H4 (cell line): ENCODE measurements around the gene TMEM184B. TPM values are rescaled to one million over a fixed set of nuclear protein-coding genes. Genes with fewer than 3 reads are reported as not detected.

Experiments used
- DNase-seq: peaks from one replicate; pipeline ENCODE4 v3.0.0-alpha.2; 2015; ENCODE audit warnings: low spot score
- total RNA-seq: library from RNA; depleted of rRNA; stranded (reverse); fragments of >200 nt; shearing (Covaris generic); gene quantifications from 2 replicates; pipeline ENCODE4 v1.2.3, GENCODE V29; 2014

TMEM184B gene
- total RNA-seq, 1 experiment from 2014 or later = 62.1 TPM

GRCh38 chr22:38205261-38206128 is 67.3 kb downstream of the TMEM184B start:
- no peak for DNase-seq

GRCh38 chr22:38204784-38205183 is 68.0 kb downstream of the TMEM184B start:
- no peak for DNase-seq

- no peak for DNase-seq
These were observed 68.8 kb downstream of the TMEM184B start for GRCh38 chr22:38203855-38204514.

GRCh38 chr22:38203090-38203810 is 69.6 kb downstream of the TMEM184B start:
- no peak for DNase-seq

GRCh38 chr22:38202437-38203089 is 70.2 kb downstream of the TMEM184B start:
- DNase-seq = peak; percentile 58

GRCh38 chr22:38201711-38202436 is 70.9 kb downstream of the TMEM184B start, which contains the start of gene MAFF:
Gene MAFF, plus strand, starts transcription at chr22:38201994. Its CDS starts 11,860 bp downstream, at chr22:38213854.
- DNase-seq = peak; percentile 94

- no peak for DNase-seq
These were observed 71.5 kb downstream of the TMEM184B start for GRCh38 chr22:38201371-38201710.

GRCh38 chr22:38199826-38200559 is 72.8 kb downstream of the TMEM184B start:
- no peak for DNase-seq

- DNase-seq = no peak
These were observed 75.9 kb downstream of the TMEM184B start for GRCh38 chr22:38196791-38197419.

GRCh38 chr22:38193580-38193979 is 79.2 kb downstream of the TMEM184B start:
- no peak for DNase-seq

GRCh38 chr22:38192475-38192863 is 80.3 kb downstream of the TMEM184B start:
- no peak for DNase-seq

GRCh38 chr22:38191731-38192474 is 80.9 kb downstream of the TMEM184B start:
- no peak for DNase-seq

- DNase-seq = no peak
These were observed 81.8 kb downstream of the TMEM184B start for GRCh38 chr22:38191055-38191454.

- DNase-seq = no peak
These were observed 82.2 kb downstream of the TMEM184B start for GRCh38 chr22:38190581-38190980.

GRCh38 chr22:38189104-38189503 is 83.7 kb downstream of the TMEM184B start:
- DNase-seq = no peak

- peak; percentile 71 for DNase-seq
These were observed 85.2 kb downstream of the TMEM184B start for GRCh38 chr22:38187413-38188212.

GRCh38 chr22:38186429-38186828 is 86.4 kb downstream of the TMEM184B start:
- peak; percentile 45 for DNase-seq

- no peak for DNase-seq
These were observed 88.0 kb downstream of the TMEM184B start for GRCh38 chr22:38184788-38185187.
